HG03095 (cell line): Measurements from ENCODE around the gene OLFM4.

Source experiments
- ATAC-seq: cut with Tn5 transposase; IDR thresholded peaks from one replicate; pipeline ENCODE4 v1.9.1; 2021; ENCODE audit warnings: moderate library complexity; ENCODE audit not compliant: unreplicated experiment

Gene OLFM4, protein sequence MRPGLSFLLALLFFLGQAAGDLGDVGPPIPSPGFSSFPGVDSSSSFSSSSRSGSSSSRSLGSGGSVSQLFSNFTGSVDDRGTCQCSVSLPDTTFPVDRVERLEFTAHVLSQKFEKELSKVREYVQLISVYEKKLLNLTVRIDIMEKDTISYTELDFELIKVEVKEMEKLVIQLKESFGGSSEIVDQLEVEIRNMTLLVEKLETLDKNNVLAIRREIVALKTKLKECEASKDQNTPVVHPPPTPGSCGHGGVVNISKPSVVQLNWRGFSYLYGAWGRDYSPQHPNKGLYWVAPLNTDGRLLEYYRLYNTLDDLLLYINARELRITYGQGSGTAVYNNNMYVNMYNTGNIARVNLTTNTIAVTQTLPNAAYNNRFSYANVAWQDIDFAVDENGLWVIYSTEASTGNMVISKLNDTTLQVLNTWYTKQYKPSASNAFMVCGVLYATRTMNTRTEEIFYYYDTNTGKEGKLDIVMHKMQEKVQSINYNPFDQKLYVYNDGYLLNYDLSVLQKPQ

DNA sequence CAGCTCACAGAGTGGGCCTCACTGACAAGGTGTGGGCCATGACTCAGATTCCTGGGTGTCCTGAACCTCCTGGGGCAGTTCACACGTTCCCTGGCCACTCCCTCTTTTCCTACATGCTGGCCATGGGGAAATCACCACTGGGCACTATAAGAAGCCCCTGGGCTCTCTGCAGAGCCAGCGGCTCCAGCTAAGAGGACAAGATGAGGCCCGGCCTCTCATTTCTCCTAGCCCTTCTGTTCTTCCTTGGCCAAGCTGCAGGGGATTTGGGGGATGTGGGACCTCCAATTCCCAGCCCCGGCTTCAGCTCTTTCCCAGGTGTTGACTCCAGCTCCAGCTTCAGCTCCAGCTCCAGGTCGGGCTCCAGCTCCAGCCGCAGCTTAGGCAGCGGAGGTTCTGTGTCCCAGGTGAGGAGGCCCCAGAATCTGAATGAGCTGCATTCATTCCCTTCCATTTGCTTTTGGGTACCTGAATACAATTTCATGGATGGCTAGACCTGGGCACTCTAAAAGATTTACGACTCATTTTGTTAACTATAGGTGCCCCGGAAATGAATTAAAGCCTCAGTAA lies at the start of gene OLFM4:
OLFM4 (plus strand) TSS at position 177 of the 567 bp plus-strand sequence; CDS start at position 201, 24 bp downstream.
- ATAC-seq = no peak

DNA sequence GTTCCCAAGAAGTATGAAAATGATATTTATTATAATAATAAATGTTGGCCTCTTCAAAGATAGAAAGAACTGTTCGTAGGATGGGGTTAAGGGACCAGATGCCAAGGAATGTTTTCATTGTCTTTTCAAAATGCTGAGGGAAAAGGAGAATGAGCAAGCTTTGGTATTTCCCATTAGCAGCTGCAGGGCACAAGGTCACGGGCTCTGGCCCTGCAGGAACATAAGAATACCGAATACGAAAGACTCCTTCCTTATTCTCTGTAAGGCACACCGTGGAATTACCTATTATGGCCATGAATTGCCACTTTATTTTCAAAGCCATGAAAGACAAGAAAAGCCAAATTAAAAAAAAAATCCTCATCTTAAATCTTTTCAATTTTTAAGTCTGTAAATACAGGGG lies 49.6 kb upstream of the OLFM4 start:
- ATAC-seq = no peak

- ATAC-seq = no peak
Measured at GRCh38 chr13:52980695-52981094, 47.9 kb upstream of the OLFM4 start.

- no peak for ATAC-seq
Measured at GRCh38 chr13:52983836-52984235, 44.8 kb upstream of the OLFM4 start.

- no peak for ATAC-seq
Measured at GRCh38 chr13:52984881-52985363, 43.7 kb upstream of the OLFM4 start.

DNA sequence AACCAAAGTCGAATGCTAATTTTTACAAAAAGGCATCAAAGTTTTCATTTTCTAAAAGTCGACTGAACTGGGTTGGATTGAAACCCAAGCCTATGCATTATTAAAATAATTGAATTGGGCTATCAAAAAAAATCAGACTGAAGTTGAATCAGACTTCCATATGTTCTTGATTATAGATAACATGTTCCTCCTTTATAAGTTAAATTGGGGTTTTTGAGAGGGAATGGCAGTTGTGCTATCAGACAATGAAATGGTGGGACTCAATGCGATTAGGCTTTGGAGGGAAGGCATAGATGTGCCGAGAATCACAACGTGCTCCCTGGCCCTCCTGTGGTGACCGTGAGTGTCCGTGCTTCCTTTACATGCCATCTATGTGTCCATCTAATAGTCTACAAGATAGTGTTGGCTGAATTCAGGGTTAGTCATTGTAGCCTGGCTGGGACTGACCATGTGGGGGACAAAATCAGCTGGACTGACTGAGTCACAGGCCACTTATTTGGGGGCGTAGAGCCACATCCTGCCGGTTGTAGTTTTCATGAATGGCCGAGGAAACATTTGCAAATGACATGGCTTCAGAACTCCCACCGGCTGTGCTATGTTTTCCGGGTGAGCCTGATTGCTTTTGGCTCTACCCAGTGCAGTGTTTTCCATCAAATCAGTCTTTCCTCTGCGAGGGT lies 37.1 kb upstream of the OLFM4 start:
- ATAC-seq = no peak

DNA sequence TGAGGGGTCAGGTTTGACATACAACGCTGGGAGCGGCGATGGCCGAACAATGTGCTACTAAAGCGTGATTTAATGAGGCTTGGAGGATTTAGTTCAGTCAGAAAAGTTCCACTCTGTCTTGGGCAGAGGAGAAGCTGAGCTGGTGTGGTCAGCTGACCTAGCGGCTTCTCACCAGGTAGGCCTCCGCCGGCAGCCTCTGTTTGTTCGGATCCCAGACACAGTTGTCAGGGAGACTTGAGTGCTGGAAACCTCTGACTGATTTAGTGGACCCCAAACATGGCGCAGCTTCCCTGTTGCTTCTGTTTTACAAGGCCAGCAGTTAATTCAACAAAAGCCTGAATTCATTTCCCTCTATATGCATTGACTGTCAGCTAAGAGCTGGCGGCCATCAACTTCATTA lies 36.5 kb upstream of the OLFM4 start:
- ATAC-seq = no peak

GRCh38 chr13:52994051-52994450 lies 34.6 kb upstream of the OLFM4 start:
- ATAC-seq = no peak

DNA sequence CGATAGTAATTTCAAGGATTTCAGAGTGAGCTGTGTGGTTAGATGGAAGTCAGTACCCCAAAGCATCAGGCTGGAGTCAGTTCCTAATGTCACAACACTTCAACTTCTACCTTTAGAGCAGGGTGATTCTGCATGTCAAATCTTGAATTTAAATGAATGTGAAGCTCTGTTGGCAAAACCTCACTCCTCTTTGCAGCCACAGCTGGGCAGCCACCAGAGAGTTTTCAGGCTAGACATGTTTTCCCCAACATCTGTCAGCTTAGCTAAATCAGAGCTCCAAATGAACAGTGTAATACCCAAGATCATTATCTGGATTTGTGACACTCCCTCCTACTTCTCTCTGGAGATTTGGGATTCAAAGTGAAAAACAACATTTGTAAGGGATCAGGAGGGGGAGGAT lies 33.7 kb upstream of the OLFM4 start:
- no peak for ATAC-seq

DNA sequence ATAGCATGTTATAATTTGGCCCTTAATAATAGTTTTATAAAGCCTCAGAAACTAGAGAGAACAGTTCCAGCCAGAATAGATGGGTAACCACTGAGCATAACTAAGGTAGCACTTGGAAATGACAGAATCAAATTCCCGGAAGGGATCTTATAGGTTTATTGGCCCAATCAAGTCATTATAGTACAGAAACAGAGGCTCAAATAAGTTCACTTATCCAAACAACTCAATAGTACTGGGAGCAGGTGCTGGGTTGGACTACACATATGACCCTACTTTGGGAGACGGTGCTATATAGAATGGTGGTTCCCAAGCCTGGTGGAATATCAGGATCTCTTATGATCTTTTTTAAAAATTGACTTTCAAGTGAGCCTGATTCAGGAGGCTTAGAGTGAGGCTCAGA lies 32.7 kb upstream of the OLFM4 start:
- ATAC-seq = no peak

DNA sequence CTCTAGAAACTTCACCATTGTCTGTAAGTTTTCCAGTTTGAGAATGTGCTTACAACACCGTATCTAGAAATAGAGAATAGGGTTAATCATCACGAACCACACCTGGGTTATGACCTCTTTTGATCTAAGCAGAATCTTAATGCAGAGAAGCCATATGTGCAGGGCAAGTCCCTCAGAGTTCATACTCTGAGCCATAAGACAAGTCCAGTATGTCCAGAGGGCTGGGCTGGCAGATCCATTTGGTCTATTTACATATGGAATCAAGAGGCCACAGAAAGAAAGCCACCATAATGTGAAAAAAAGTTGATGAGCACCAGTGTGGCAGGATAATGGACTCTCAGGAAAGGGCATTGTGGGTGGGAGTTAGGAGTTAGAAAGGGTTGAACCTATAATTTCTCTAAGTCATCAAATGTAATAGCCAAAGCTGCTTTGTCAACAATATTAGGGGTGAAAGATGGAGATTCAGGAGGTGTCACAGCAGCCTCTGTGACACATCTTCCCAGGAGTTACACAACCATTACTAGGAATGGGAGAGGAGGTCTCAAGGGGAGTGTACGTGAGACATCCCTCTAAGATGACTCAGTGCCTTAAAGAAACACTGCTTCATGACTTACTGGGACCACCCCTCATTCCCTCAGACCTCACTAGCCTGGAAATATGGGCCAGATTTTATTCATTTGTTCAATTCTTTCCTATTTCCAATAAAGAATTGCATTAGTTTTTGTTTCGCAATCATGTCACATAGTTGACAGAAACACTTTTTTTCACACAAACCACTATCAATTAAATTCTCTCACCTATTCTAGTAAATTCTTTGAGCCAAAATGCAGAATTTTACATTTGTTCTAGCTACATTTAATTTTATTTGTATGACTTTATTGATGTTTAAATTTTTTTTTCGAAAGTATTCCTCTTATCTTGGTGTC lies 30.4 kb upstream of the OLFM4 start:
- ATAC-seq = no peak

DNA sequence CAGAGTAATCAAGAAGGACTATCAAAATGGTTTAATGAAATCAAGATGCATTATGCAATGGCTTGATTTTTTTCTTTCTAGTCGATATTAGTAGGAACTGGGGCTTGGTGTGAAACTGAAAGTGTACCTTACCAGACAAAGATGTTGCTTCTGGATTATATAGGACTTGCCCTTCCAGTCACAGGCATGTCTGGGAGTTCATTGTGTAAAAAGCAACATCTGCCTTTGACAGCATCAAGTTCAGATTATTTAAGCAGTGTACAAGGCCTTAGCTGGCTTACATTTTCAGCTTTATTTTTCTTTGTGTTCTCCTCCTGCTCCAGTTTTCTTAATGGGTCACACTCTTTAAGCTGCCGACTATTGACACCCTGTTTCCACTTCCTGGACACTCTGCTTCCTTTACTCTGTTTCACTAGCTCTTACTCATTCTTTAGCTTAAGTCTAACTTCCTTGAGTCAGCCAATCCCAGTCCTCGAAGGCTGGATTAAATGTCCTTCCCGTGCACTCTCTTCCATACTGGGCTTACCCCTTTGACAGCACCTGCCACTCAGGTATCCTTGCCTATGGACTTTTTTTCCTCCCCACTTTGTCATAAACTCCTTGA lies 29.4 kb upstream of the OLFM4 start:
- no peak for ATAC-seq

- no peak for ATAC-seq
Measured at GRCh38 chr13:53001444-53002225, 27.0 kb upstream of the OLFM4 start.

- no peak for ATAC-seq
Measured at GRCh38 chr13:53004573-53004972, 24.0 kb upstream of the OLFM4 start.

DNA sequence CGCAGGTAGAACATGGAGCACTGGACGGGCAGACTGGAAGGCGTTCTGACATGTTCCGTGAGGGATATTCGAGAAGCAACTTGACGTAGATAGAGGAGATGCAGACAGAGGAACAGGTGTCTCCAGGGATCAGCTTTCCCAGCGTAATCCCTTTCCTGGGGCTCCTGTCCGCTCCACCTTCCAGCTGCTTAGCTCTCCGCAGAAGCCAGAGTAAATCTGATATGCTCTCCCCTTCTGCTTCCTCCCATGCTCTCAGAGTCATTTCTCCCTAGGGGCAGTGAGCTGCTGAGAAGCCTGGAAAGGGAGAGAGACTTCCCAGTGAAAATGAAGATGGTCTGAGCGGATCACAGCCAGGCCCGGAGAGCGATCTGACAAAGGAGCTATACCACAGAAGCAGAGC lies 23.0 kb upstream of the OLFM4 start:
- no peak for ATAC-seq

DNA sequence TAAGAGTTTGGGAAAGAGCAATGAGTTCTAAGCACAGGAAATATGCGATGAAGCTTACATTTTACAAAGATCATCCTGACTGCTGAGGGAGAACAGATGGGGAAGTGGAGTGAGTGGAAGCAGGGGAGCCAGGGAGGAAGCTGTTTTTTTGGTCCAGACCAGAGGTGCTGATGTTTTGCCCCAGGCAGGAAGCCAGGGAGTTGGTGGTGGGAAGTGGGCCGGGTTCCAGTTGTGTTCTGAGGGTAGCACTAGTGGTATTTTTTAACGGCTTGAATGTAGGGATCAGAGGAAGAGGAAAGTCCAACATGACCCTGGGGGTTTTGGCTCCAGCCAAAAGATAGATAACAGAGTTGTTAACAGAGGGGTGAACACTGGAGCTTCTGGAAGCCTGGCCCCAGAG lies 20.7 kb upstream of the OLFM4 start:
- no peak for ATAC-seq

GRCh38 chr13:53010374-53011105 lies 18.1 kb upstream of the OLFM4 start:
- no peak for ATAC-seq

- peak; percentile 72 for ATAC-seq
Measured at GRCh38 chr13:53012707-53013106, 15.9 kb upstream of the OLFM4 start.

DNA sequence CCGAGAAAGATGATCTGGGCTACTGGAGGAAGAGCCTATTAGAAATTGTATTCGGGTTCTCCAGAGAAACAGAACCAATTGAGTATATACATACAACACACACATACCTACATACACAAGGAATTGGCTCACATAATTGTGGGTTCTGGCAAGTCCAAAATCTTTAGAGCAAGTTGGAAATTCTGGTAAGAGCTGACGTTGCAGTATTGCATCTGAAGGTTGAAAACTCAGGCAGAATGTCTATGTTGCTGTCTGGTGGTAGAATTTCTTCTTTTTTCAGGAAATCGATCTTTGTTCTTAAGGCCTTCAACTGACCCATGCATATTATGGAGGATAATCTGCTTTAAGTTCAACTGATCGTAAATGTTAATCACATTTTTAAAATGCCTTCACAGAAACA lies 15.5 kb upstream of the OLFM4 start:
- ATAC-seq = no peak
